Progenitor cell of endocrine pancreas (in vitro differentiated cells): ENCODE data around the gene PRM1. TPM values are rescaled to one million over a fixed set of nuclear protein-coding genes. Genes with fewer than 3 reads are reported as not detected.

ENCODE experiments used
- DNase-seq: peaks from one replicate; pipeline ENCODE4 v3.0.0; 2021; ENCODE audit warnings: low spot score; ENCODE audit not compliant: unreplicated experiment
- H3K27ac Mint-ChIP-seq: 2 replicates; pipeline ENCODE4 v1.8.0; 2021; ENCODE audit warnings: mild to moderate bottlenecking, moderate library complexity, mixed read lengths
- H3K27me3 Mint-ChIP-seq: 2 replicates; pipeline ENCODE4 v1.8.0; 2021; ENCODE audit warnings: mixed read lengths
- H3K36me3 Mint-ChIP-seq: 2 replicates; pipeline ENCODE4 v1.8.0; 2022; ENCODE audit warnings: mixed read lengths; ENCODE audit not compliant: insufficient read depth
- H3K4me1 Mint-ChIP-seq: 2 replicates; pipeline ENCODE4 v1.8.0; 2021; ENCODE audit warnings: low read depth, mixed read lengths
- H3K4me3 Mint-ChIP-seq: 2 replicates; pipeline ENCODE4 v1.8.0; 2021; ENCODE audit warnings: low read depth, mild to moderate bottlenecking, moderate library complexity, mixed read lengths
- H3K9me3 Mint-ChIP-seq: 2 replicates; pipeline ENCODE4 v1.8.0; 2021; ENCODE audit warnings: low read depth, mixed read lengths
- total RNA-seq: library from RNA; stranded (reverse); gene quantifications from 2 replicates; pipeline ENCODE4 v1.2.1, GENCODE V29; 2021
- TF ChIP-seq, protein P1 (sequence below): fragments of 200-600 bp; sonication (generic); IDR thresholded peaks from one replicate; pipeline ENCODE4 v1.5.0; 2021; ENCODE audit warnings: antibody characterized with exemption, mild to moderate bottlenecking; ENCODE audit not compliant: unreplicated experiment

PRM1 gene
- total RNA-seq, 1 donor from 2014 or later = not detected

DNA sequence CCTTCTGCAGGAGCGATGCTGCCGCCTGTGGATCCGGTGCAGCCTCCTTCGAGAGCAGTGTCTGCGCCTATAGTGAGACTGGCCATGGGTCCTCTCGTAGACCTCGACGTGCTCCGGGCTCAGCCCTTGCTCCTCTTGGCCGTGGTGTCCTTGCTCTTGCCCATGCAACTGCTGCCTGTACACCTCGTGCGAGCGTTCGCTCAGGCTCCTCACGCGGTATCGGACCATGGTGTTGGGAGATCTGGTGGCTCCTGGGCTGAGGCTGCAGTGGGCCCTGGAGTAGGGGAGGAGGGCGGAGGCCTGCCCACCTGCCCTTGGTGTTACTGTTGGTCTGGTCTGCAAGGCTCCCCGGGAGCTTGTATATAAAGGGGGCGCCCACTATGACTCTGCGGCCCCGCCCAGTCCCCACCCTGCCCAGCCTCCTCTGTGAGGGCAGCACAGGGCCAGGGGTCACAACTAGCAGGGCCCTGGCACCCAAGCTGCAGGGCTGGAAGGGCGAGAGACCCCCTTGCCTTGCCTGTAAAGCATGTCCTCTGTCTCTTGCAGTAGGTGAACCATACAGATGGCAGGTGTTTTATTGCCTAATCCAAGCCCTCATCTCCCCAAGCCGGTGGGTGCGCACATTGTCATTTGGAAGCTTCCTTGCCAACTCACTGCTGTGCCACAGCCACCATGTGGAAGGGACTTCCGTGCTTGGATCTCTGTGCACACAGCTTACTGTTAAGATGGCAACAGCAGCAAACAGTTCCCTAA lies 4.8 kb downstream of the PRM1 start, which contains the start of gene PRM2:
TSS of gene PRM2 (minus strand) at position 338 of the 753 bp plus-strand sequence. CDS start at position 228, 110 bp downstream.
- TF ChIP-seq, protein P1, sequence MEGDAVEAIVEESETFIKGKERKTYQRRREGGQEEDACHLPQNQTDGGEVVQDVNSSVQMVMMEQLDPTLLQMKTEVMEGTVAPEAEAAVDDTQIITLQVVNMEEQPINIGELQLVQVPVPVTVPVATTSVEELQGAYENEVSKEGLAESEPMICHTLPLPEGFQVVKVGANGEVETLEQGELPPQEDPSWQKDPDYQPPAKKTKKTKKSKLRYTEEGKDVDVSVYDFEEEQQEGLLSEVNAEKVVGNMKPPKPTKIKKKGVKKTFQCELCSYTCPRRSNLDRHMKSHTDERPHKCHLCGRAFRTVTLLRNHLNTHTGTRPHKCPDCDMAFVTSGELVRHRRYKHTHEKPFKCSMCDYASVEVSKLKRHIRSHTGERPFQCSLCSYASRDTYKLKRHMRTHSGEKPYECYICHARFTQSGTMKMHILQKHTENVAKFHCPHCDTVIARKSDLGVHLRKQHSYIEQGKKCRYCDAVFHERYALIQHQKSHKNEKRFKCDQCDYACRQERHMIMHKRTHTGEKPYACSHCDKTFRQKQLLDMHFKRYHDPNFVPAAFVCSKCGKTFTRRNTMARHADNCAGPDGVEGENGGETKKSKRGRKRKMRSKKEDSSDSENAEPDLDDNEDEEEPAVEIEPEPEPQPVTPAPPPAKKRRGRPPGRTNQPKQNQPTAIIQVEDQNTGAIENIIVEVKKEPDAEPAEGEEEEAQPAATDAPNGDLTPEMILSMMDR = no peak
- Mint-ChIP-seq H3K9me3 (peaks cover 2% of the 10 kb centered on the region), H3K4me3 (no peak within 1 kb of the TSS), H3K27ac (no peak within 1 kb of the TSS), H3K4me1 (peaks cover 30% of the 10 kb centered on the region), H3K36me3 (no peaks in the 10 kb centered on the region), H3K27me3 (no peaks in the 10 kb centered on the region)
- DNase-seq = no peak

DNA sequence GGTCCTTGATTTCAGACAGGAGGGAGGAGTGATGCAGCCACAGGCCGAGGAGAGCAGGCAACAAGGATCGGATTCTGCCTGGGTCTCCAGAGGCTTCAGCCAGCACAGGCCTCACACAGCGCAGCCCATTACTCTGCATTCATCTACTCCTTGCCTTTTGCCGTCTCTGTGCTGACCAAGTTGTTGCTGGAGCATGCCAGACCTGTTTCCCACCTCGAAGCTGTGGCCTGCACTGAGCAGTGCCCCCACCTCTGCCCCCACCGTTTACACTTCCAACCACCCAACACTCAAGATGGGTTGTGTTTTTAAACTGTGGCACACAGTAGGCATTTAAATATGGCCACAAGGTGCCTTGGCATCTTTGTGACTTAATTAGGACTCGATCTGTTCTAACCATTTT lies 6.2 kb downstream of the PRM1 start:
- Mint-ChIP-seq H3K27me3 (no peaks in the 10 kb centered on the region), H3K4me1 (peaks cover 25% of the 10 kb centered on the region), H3K9me3 (peaks cover 2% of the 10 kb centered on the region), H3K27ac (no peak overlapping the region), H3K36me3 (no peaks in the 10 kb centered on the region), H3K4me3 (no peak overlapping the region)
- DNase-seq = no peak
- TF ChIP-seq, protein P1 = no peak

DNA sequence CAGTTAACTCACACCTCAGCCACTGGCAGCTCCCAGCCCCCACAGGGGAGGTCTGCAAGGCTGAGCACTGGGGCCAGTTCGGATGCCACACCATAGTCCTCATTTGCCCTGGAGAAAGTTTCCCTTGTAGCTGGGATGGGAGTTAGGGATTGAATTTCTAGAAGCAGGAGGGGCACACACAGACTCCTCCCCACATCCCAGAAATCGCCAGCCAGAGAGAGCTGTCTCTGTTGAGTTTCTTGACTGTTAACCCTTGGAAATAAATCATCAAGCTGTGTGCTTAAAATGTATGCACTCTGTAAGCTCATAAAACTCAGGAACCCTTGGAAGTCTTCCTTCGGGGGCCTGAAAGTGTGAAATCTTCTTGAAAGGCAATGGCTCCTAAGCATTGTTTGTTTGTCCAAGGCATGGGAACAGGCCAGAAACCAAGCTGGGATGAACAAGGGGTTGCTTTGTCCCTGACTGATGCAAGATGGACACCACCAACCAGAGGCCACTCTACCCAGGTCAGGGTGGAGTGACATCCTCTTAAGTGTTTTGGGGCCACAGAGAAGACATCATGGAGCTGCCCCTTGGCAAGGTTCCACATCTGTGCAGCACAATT lies 7.3 kb downstream of the PRM1 start:
- H3K36me3 Mint-ChIP-seq = no peaks in the 10 kb centered on the region
- TF ChIP-seq, protein P1 = no peak
- no peaks in the 10 kb centered on the region for H3K27me3 Mint-ChIP-seq
- H3K9me3 Mint-ChIP-seq = peaks cover 2% of the 10 kb centered on the region
- H3K4me3 Mint-ChIP-seq = no peak overlapping the region
- no peak for DNase-seq
- peaks cover 14% of the 10 kb centered on the region for H3K4me1 Mint-ChIP-seq
- H3K27ac Mint-ChIP-seq = peak overlapping the region; percentile 24

DNA sequence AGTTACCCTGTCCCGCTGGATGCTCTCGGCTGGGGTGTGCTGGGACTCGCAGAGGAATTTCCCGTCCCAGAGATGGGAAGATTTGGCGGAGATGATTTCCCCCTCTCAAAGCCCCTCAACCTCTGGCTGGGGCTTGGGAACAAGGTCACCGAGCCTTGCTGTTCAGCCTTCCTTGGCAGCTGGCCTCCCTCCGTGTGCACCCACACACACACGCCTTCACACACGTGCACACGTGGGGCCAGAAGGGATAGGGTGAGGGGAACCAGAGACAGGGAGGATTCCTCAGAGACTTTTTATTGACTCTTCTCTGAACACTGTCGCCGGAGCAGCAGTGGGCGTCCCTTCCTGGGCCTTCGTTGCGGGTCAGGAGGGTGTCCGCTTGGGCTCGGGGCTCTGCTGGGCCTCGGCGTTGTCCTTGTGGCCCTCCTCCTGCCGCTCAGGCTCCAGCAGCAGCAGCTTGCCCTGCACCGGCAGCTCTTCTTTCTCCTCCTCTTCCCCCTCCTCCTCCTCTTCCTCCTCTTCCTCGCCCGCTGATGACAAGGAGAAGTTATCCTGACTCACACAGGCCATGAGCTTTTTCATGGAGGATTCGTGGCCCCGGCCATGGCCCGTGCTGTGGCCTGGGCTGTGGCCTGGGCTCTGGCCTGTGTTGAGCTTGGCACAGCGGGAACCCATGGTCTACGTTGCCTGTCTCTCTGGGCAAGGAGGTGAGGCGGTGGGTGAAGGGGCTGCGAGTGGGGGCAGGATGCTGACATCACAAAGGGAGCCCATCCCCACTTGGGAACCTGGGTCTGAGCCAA lies 8.0 kb downstream of the PRM1 start, which contains the start of gene PRM3:
TSS of gene PRM3 (minus strand) at position 709 of the 800 bp plus-strand sequence. CDS start at position 675, 34 bp downstream.
- TF ChIP-seq, protein P1 = no peak
- no peaks in the 10 kb centered on the region for H3K36me3 Mint-ChIP-seq

DNA sequence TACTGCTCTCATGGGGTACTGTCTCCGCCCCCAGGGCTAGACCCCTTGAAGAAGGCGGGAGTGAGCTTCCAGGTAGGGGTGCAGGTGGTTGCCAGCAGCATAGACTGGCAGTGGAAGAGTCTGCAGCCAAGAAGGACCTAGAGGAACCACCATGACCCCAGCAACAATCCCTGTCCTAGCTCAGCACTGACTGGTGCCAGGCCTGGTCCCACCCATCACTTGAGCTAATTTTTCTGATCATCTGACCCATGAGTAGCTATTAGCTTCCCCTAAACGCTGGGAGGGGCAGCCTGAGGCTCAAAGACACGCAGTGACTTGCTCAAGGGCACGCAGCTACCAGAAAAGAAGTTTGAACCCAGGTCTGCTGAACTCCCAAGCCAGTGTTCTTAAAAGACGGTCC lies 8.6 kb downstream of the PRM1 start:
- peaks cover 10% of the 10 kb centered on the region for H3K4me1 Mint-ChIP-seq
- H3K4me3 Mint-ChIP-seq = no peak overlapping the region
- DNase-seq = no peak
- H3K36me3 Mint-ChIP-seq = no peaks in the 10 kb centered on the region
- peaks cover 2% of the 10 kb centered on the region for H3K9me3 Mint-ChIP-seq
- H3K27ac Mint-ChIP-seq = no peak overlapping the region
- TF ChIP-seq, protein P1 = no peak
- H3K27me3 Mint-ChIP-seq = no peaks in the 10 kb centered on the region

More for the DNA sequence above, 8.0 kb downstream of the PRM1 start, which contains the start of gene PRM3:
- peaks cover 2% of the 10 kb centered on the region for H3K9me3 Mint-ChIP-seq
- H3K4me3 Mint-ChIP-seq = no peak within 1 kb of the TSS
- DNase-seq = no peak
- H3K4me1 Mint-ChIP-seq = peaks cover 10% of the 10 kb centered on the region
- peak within 1 kb of the TSS; percentile 24 for H3K27ac Mint-ChIP-seq
- no peaks in the 10 kb centered on the region for H3K27me3 Mint-ChIP-seq
